Measurements from ENCODE around the gene C9orf153.

Gene C9orf153

GRCh38 chr9:86259557-86259956 lies at the start of gene C9orf153:
TSS of gene C9orf153 (minus strand) at chr9:86259657. CDS start at chr9:86229603, 30,054 bp downstream.
- TF ChIP-seq SNAI2 (CRISPR knock-in tag; IDR thresholded peaks at IDR 0.05), result no peak
- TF ChIP-seq ZC3H10 (CRISPR knock-in tag; IDR thresholded peaks at IDR 0.05), result no peak
- no peak for TF ChIP-seq ESRRG (CRISPR knock-in tag; IDR thresholded peaks at IDR 0.05)
- ATAC-seq, result no peak

- TF ChIP-seq PPARA (CRISPR knock-in tag; IDR thresholded peaks at IDR 0.05; ENCODE audit: borderline replicate concordance) (no peak), RARB (CRISPR knock-in tag; IDR thresholded peaks at IDR 0.05) (no peak), ESRRG (CRISPR knock-in tag; IDR thresholded peaks at IDR 0.05) (no peak), ZNF8 (CRISPR knock-in tag; IDR thresholded peaks at IDR 0.05) (no peak), ZNF70 (CRISPR knock-in tag; IDR thresholded peaks at IDR 0.05) (no peak), ISL1 (CRISPR knock-in tag; IDR thresholded peaks at IDR 0.05) (no peak), GLIS3 (CRISPR knock-in tag; IDR thresholded peaks at IDR 0.05) (no peak), POU6F1 (CRISPR knock-in tag; IDR thresholded peaks at IDR 0.05; ENCODE audit: borderline replicate concordance, low read depth) (no peak), OSR1 (CRISPR knock-in tag; IDR thresholded peaks at IDR 0.05) (no peak), PATZ1 (CRISPR knock-in tag; IDR thresholded peaks at IDR 0.05; ENCODE audit: borderline replicate concordance) (no peak), ZC3H10 (CRISPR knock-in tag; IDR thresholded peaks at IDR 0.05) (no peak), ARNTL (CRISPR knock-in tag; IDR thresholded peaks at IDR 0.05; ENCODE audit: borderline replicate concordance, low read depth) (no peak), TOX (CRISPR knock-in tag; IDR thresholded peaks at IDR 0.05; ENCODE audit: borderline replicate concordance) (no peak), CREB5 (CRISPR knock-in tag; IDR thresholded peaks at IDR 0.05; ENCODE audit: low read depth) (no peak)
- ATAC-seq, result no peak
Measured at GRCh38 chr9:86308687-86309086, 49.2 kb upstream of the C9orf153 start.

GRCh38 chr9:86304236-86304730 lies 44.8 kb upstream of the C9orf153 start:
- TF ChIP-seq ARNTL (CRISPR knock-in tag; IDR thresholded peaks at IDR 0.05; ENCODE audit: borderline replicate concordance, low read depth) (no peak), ESRRG (CRISPR knock-in tag; IDR thresholded peaks at IDR 0.05) (no peak), TCF4 (CRISPR knock-in tag; IDR thresholded peaks at IDR 0.05; ENCODE audit: borderline replicate concordance) (no peak), BACH2 (CRISPR knock-in tag; IDR thresholded peaks at IDR 0.05; ENCODE audit: borderline replicate concordance) (no peak), ZC3H10 (CRISPR knock-in tag; IDR thresholded peaks at IDR 0.05) (no peak), CSRNP3 (CRISPR knock-in tag; IDR thresholded peaks at IDR 0.05) (no peak), OSR1 (CRISPR knock-in tag; IDR thresholded peaks at IDR 0.05) (no peak), ZNF8 (CRISPR knock-in tag; IDR thresholded peaks at IDR 0.05) (no peak), GLIS3 (CRISPR knock-in tag; IDR thresholded peaks at IDR 0.05) (no peak), ZFP3 (CRISPR knock-in tag; IDR thresholded peaks at IDR 0.05) (no peak), CREB5 (CRISPR knock-in tag; IDR thresholded peaks at IDR 0.05; ENCODE audit: low read depth) (no peak), POU6F1 (CRISPR knock-in tag; IDR thresholded peaks at IDR 0.05; ENCODE audit: borderline replicate concordance, low read depth) (no peak), ZNF70 (CRISPR knock-in tag; IDR thresholded peaks at IDR 0.05) (no peak), CSDC2 (CRISPR knock-in tag; IDR thresholded peaks at IDR 0.05) (no peak), PATZ1 (CRISPR knock-in tag; IDR thresholded peaks at IDR 0.05; ENCODE audit: borderline replicate concordance) (no peak), ISL1 (CRISPR knock-in tag; IDR thresholded peaks at IDR 0.05) (no peak), ZFP30 (CRISPR knock-in tag; IDR thresholded peaks at IDR 0.05) (no peak), PPARA (CRISPR knock-in tag; IDR thresholded peaks at IDR 0.05; ENCODE audit: borderline replicate concordance) (no peak), RARB (CRISPR knock-in tag; IDR thresholded peaks at IDR 0.05) (no peak), TOX (CRISPR knock-in tag; IDR thresholded peaks at IDR 0.05; ENCODE audit: borderline replicate concordance) (no peak)
- peak; percentile 40; the same call in 2 of the 3 replicates for ATAC-seq

Data from SK-N-SH treated with all-trans-retinoic acid at 6 μM for 48 hours (cell line).